ENCODE measurements around the gene ESD.

DNA sequence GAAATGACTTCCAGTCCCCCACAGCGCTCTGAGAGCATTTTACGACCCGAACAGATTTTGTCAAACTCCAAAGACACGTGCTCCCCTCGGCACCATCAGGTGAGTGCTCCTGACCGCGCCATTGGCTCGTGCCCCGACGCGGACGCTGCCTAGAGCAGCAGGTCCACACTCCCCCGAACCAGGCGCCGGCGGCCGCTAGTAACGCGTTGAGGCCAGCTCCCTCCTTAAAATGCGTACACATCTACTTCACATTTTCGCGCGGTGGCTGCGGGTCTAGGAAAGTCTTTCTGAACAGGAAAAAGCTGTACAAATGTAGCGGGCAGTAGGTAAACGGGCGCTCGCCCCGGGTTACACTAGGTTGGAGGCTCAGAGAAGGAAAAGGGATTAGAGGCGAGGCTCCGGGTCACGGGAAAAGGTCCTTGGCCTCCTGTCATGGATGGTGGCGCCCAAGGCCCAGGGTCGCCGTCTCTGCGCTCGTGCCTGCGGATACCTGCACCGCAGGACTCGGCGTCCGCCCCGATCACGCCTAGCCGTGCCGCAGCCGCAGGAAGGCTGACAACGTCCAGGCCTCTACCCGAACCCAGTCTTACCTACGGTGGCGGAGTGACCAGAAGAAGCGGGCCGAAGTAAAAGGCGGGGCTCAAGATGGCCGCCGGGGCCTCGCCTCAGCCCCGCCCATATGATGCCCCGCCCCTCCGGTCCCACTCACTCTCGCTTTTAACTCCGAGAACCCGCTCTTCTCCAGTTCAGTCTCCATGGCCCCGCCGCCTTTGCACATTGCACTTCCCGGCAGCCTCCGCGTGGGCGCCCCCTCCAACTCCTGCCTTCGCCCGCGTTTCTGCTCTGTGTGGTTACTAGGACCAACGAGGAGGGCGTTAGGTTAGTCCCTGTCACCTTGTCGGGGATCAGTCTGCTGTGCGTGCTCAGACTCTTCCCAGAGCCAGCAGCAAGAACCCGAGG is at the start of gene ESD:
- TF ChIP-seq, protein P1, sequence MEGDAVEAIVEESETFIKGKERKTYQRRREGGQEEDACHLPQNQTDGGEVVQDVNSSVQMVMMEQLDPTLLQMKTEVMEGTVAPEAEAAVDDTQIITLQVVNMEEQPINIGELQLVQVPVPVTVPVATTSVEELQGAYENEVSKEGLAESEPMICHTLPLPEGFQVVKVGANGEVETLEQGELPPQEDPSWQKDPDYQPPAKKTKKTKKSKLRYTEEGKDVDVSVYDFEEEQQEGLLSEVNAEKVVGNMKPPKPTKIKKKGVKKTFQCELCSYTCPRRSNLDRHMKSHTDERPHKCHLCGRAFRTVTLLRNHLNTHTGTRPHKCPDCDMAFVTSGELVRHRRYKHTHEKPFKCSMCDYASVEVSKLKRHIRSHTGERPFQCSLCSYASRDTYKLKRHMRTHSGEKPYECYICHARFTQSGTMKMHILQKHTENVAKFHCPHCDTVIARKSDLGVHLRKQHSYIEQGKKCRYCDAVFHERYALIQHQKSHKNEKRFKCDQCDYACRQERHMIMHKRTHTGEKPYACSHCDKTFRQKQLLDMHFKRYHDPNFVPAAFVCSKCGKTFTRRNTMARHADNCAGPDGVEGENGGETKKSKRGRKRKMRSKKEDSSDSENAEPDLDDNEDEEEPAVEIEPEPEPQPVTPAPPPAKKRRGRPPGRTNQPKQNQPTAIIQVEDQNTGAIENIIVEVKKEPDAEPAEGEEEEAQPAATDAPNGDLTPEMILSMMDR (IDR thresholded peaks at IDR 0.05), result peak in 1 of 6 experiments; percentile 17
- peak; percentile 78 to 90 for TF ChIP-seq POLR2A (IDR thresholded peaks at IDR 0.05)

Measured in adrenal gland (tissue), 5 donors.